Suprapubic skin (tissue), 4 donors: ENCODE data around the gene CIITA.

Source experiments
- EP300 ChIP-seq: sonication (generic); formaldehyde crosslinking; IDR thresholded peaks from one replicate; pipeline ENCODE4 v1.6.1; 2017; ENCODE audit warnings: antibody characterized with exemption
- POLR2A ChIP-seq, 2 donors: fragments of 450-650 bp; IDR thresholded peaks; one replicate each; pipeline ENCODE4 v1.6.1; 2017; ENCODE audit warnings: antibody characterized with exemption in 2 of 2, mild to moderate bottlenecking in 2 of 2, moderate library complexity in 2 of 2
- POLR2AphosphoS5 ChIP-seq, 3 donors: sonication (generic); formaldehyde crosslinking; IDR thresholded peaks; one replicate each; pipeline ENCODE4 v1.6.1; 2017; ENCODE audit warnings: antibody characterized with exemption in 3 of 3
- TF ChIP-seq, protein P1 (sequence below), 2 donors: fragments of 200-600 bp in 1 of 2; fragments of 450-650 bp in 1 of 2; sonication (generic) in 1 of 2; IDR thresholded peaks; one replicate each; pipeline ENCODE4 v1.5.1; 2016 to 2019; ENCODE audit warnings: antibody characterized with exemption in 2 of 2, mild to moderate bottlenecking in 1 of 2, moderate library complexity in 1 of 2

DNA sequence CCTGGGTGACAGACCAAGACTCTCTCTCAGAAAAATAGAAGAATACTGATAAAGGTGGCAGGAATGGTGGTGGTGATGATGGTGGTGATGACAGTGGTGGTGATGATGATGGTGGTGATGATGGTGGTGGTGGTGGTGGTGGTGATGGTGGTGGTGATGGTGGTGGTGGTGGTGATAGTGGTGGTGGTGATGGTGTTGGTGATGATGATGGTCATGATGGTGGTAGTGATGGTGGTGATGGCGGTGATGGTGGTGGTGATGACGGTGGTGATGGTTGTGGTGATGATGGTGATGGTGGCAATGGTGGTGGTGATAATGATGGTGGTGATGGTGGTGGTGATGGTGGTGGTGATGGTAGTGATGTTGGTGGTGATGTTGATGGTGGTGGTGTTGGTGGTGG is 18.0 kb upstream of the CIITA start:
- TF ChIP-seq, protein P1, sequence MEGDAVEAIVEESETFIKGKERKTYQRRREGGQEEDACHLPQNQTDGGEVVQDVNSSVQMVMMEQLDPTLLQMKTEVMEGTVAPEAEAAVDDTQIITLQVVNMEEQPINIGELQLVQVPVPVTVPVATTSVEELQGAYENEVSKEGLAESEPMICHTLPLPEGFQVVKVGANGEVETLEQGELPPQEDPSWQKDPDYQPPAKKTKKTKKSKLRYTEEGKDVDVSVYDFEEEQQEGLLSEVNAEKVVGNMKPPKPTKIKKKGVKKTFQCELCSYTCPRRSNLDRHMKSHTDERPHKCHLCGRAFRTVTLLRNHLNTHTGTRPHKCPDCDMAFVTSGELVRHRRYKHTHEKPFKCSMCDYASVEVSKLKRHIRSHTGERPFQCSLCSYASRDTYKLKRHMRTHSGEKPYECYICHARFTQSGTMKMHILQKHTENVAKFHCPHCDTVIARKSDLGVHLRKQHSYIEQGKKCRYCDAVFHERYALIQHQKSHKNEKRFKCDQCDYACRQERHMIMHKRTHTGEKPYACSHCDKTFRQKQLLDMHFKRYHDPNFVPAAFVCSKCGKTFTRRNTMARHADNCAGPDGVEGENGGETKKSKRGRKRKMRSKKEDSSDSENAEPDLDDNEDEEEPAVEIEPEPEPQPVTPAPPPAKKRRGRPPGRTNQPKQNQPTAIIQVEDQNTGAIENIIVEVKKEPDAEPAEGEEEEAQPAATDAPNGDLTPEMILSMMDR (IDR thresholded peaks at IDR 0.05) = no peak
- TF ChIP-seq EP300 = no peak
- TF ChIP-seq POLR2AphosphoS5 (IDR thresholded peaks at IDR 0.05) = no peak
- no peak for TF ChIP-seq POLR2A (IDR thresholded peaks at IDR 0.05)
